HS-5 (cell line): ENCODE results near the gene NHP2.

Source experiments
- DNase-seq: peaks from one replicate; pipeline ENCODE4 v3.0.0-alpha.2; 2012; ENCODE audit warnings: low read depth

The NHP2 gene

GRCh38 chr5:178174456-178174855 is 20.8 kb upstream of the NHP2 start:
- DNase-seq, result no peak

- DNase-seq, result no peak
Observed at GRCh38 chr5:178170455-178170854, 16.8 kb upstream of the NHP2 start.

- DNase-seq, result no peak
Observed at GRCh38 chr5:178165581-178165980, 11.9 kb upstream of the NHP2 start.

GRCh38 chr5:178163772-178164735 is 10.4 kb upstream of the NHP2 start:
- no peak for DNase-seq

- no peak for DNase-seq
Observed at GRCh38 chr5:178162481-178162880, 8.8 kb upstream of the NHP2 start.

GRCh38 chr5:178160176-178160575 is 6.5 kb upstream of the NHP2 start:
- no peak for DNase-seq

GRCh38 chr5:178155065-178155464 is 1.4 kb upstream of the NHP2 start:
- no peak for DNase-seq

GRCh38 chr5:178152491-178153444 is 917 bp downstream of the NHP2 start:
- no peak for DNase-seq

- no peak for DNase-seq
Observed at GRCh38 chr5:178150977-178151734, 2.5 kb downstream of the NHP2 start.

GRCh38 chr5:178149199-178149932 is 4.3 kb downstream of the NHP2 start:
- DNase-seq, result no peak

GRCh38 chr5:178147406-178147805 is 6.3 kb downstream of the NHP2 start:
- DNase-seq, result no peak

- no peak for DNase-seq
Observed at GRCh38 chr5:178145965-178146820, 7.5 kb downstream of the NHP2 start.

- no peak for DNase-seq
Observed at GRCh38 chr5:178143901-178144300, 9.8 kb downstream of the NHP2 start.

- no peak for DNase-seq
Observed at GRCh38 chr5:178143246-178143645, 10.4 kb downstream of the NHP2 start.

- DNase-seq, result no peak
Observed at GRCh38 chr5:178142642-178143041, 11.0 kb downstream of the NHP2 start.

GRCh38 chr5:178141550-178141949 is 12.1 kb downstream of the NHP2 start:
- DNase-seq, result no peak

- no peak for DNase-seq
Observed at GRCh38 chr5:178137991-178138390, 15.7 kb downstream of the NHP2 start.

GRCh38 chr5:178136990-178137389 is 16.7 kb downstream of the NHP2 start:
- no peak for DNase-seq

- no peak for DNase-seq
Observed at GRCh38 chr5:178131446-178131996, 22.2 kb downstream of the NHP2 start.
